ENCODE results near the gene GTPBP6.

GTPBP6 gene

GRCh38 chrX:318739-319578, at the start of gene GTPBP6:
Gene GTPBP6, minus strand, starts transcription at chrX:318796. Its CDS starts 9 bp downstream, at chrX:318787.
- peak; percentile 99 for DNase-seq (ENCODE audit: low read depth)
- H3K4me3 ChIP-seq (ENCODE audit: low read depth, low read length): peak within 1 kb of the TSS; percentile 88
- peak; percentile 28; the same call in 1 of the 2 replicates for TF ChIP-seq CTCF (IDR thresholded peaks at IDR 0.05; ENCODE audit: control insufficient read depth, extremely low read depth, insufficient read depth)

GRCh38 chrX:367866-368265, 49.3 kb upstream of the GTPBP6 start:
- H3K4me3 ChIP-seq (ENCODE audit: low read depth, low read length): no peak overlapping the region
- DNase-seq (ENCODE audit: low read depth): no peak
- no peak for TF ChIP-seq CTCF (IDR thresholded peaks at IDR 0.05; ENCODE audit: control insufficient read depth, extremely low read depth, insufficient read depth)

- no peak for DNase-seq (ENCODE audit: low read depth)
- TF ChIP-seq CTCF (IDR thresholded peaks at IDR 0.05; ENCODE audit: control insufficient read depth, extremely low read depth, insufficient read depth): no peak
- H3K4me3 ChIP-seq (ENCODE audit: low read depth, low read length): no peak overlapping the region
Measured at GRCh38 chrX:367349-367748, 48.8 kb upstream of the GTPBP6 start.

- TF ChIP-seq CTCF (IDR thresholded peaks at IDR 0.05; ENCODE audit: control insufficient read depth, extremely low read depth, insufficient read depth): no peak
- no peak for DNase-seq (ENCODE audit: low read depth)
- H3K4me3 ChIP-seq (ENCODE audit: low read depth, low read length): no peak overlapping the region
Measured at GRCh38 chrX:363621-364375, 45.2 kb upstream of the GTPBP6 start.

GRCh38 chrX:362937-363620, 44.5 kb upstream of the GTPBP6 start:
- DNase-seq (ENCODE audit: low read depth): no peak
- TF ChIP-seq CTCF (IDR thresholded peaks at IDR 0.05; ENCODE audit: control insufficient read depth, extremely low read depth, insufficient read depth): no peak
- H3K4me3 ChIP-seq (ENCODE audit: low read depth, low read length): no peak overlapping the region

GRCh38 chrX:362351-362750, 43.8 kb upstream of the GTPBP6 start:
- DNase-seq (ENCODE audit: low read depth): no peak
- no peak for TF ChIP-seq CTCF (IDR thresholded peaks at IDR 0.05; ENCODE audit: control insufficient read depth, extremely low read depth, insufficient read depth)
- H3K4me3 ChIP-seq (ENCODE audit: low read depth, low read length): no peak overlapping the region

All from LNCaP clone FGC (cell line).